ENCODE measurements around the gene LATS2.

Gene LATS2

DNA sequence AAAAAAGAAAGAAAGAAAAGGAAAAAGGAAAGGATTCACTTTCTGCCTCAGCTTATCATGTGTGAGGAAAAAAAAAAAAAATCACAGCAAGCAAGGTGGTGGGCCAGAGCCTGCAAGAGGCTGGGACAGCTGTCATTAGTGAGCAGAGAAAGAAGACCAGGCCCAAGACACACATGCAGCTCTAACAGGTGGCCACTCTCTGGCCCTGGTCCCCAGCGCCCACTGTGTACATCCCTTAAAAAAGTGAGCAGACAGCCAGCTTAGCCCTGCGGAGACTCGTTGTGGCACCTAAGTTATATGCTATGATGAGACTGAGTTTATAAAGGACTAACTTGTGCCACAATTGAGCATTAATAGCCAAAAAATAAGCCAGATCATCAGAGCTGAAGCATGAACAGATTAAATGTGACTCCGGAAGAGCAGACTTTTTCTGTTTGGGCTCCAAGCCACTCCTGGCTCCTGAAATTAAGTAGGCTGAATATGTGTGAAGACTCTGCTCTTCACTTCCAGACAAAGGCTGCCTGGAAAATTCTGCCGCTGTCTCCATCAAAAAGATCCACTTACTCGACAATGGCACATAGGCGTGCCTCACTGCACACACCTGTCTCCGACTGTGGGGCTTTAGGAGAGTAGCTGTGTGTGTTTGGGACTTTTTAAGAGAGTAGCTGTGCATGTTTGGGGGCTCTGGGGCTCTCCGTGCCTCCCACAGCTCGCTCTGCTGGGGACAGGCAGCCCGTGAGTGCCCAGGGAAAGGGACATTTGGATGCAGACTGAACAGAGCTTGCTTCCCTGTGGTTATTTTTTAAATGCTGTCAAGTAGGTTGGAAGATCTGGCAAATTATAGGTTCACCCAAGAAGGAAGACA lies 55.0 kb downstream of the LATS2 start:
- no peak for TF ChIP-seq CTCF (conservative IDR thresholded peaks at IDR 0.05; ENCODE audit: low read depth, low read length)
- H3K4me3 ChIP-seq (ENCODE audit: low read depth, low read length) = no peak overlapping the region
- no peak for DNase-seq (ENCODE audit: low read depth)

- H3K4me3 ChIP-seq (ENCODE audit: low read depth, low read length) = no peak overlapping the region
- TF ChIP-seq CTCF (conservative IDR thresholded peaks at IDR 0.05; ENCODE audit: low read depth, low read length) = no peak
- DNase-seq (ENCODE audit: low read depth) = no peak
Observed at GRCh38 chr13:21005193-21005592, 56.2 kb downstream of the LATS2 start.

DNA sequence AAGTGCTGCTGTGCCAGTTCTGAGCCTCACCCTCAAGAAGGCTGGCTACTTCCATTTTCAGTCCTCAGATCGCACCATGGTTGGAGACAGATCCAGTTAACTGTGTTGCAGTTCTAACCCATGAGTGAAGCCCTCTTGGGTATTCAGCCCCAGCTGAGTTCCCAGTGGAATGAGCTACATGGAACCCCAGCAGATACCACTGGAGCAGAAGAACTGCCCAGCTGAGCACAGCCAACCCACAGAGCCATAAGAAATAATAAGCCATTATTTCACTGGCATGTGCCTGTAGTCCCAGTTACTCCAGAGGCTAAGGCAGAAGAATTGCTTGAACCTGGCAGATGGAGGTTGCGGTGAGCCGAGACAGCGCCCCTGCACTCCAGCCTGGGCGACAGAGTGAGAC lies 59.9 kb downstream of the LATS2 start:
- no peak for DNase-seq (ENCODE audit: low read depth)
- H3K4me3 ChIP-seq (ENCODE audit: low read depth, low read length) = no peak overlapping the region
- no peak for TF ChIP-seq CTCF (conservative IDR thresholded peaks at IDR 0.05; ENCODE audit: low read depth, low read length)

DNA sequence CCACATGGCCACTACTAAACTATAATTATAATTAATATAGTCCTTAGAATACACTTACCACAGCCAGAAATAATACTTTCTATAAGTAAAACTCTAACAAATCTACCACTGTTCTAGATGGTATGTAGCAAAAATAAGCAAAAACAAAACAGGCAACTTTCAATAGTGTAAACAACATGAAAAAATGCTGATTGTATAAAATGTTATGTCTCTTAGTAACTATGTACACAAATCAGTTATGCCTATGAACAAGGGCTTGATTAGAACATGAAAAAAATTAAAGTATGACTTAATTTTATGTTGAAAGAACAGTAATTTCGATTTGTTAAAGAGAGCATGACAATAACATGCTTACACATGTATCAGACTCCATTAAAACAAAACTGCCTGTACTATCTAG lies 60.7 kb downstream of the LATS2 start:
- TF ChIP-seq CTCF (conservative IDR thresholded peaks at IDR 0.05; ENCODE audit: low read depth, low read length) = no peak
- no peak for DNase-seq (ENCODE audit: low read depth)

GRCh38 chr13:20998649-20999415 lies 62.6 kb downstream of the LATS2 start:
- DNase-seq (ENCODE audit: low read depth) = no peak
- TF ChIP-seq CTCF (conservative IDR thresholded peaks at IDR 0.05; ENCODE audit: low read depth, low read length) = no peak
- no peak overlapping the region for H3K4me3 ChIP-seq (ENCODE audit: low read depth, low read length)

More for the DNA sequence above, 60.7 kb downstream of the LATS2 start:
- H3K4me3 ChIP-seq (ENCODE audit: low read depth, low read length) = no peak overlapping the region

DNA sequence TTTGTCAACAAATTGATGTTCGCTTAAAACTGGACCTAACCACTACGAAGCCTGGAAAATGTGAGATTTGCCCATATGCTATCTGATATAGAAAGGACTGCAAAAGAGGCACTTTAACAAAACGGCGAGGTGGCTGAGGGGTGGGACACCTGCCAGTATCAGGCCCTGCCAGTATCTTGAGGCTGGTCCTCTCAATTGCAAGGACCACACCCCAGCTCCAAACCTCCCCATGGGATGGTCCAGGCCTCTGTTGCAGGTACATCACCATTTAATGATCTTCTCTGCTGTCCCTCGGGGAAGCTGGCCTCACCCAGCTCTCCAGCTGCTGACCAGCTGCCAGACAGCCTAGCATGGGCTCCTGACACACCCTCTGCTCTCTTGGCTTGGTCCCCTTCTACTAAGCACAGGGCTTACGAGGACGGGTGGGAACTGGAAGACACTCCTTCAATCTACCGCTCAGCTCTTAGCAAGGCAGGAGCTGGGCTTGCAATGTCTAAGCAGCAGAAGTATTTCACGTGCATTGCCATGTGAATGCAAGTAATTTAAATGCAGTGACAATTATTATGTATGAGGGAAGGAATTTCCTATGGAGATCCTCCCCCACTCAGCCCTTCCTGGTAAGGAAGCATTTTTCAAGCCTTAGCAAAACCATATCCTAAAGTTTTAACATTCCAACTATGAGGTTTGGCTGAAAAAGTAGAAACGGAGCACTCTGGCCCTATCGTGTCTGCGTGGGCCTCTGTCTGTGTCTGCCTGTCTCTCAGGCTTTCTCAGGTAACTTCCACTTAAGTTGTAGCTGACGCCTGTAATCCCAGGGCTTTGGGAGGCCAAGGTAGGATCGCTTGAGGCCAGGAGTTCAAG lies 63.9 kb downstream of the LATS2 start:
- TF ChIP-seq CTCF (conservative IDR thresholded peaks at IDR 0.05; ENCODE audit: low read depth, low read length) = no peak
- peak; percentile 91 for DNase-seq (ENCODE audit: low read depth)
- H3K4me3 ChIP-seq (ENCODE audit: low read depth, low read length) = no peak overlapping the region
